Lung (tissue), 12 donors: ENCODE results near the gene PLCG1. TPM values are rescaled to one million over a fixed set of nuclear protein-coding genes. Genes with fewer than 3 reads are reported as not detected.

Experiments
- ATAC-seq: fragments of 200-7000 bp; cut with Tn5 transposase; one replicate; pipeline ENCODE4 v1.9.1; 2020; ENCODE audit warnings: moderate number of reproducible peaks; ENCODE audit not compliant: insufficient read depth, low FRiP score
- DNase-seq, 3 donors: peaks; one replicate each; pipeline ENCODE4 v3.0.0-alpha.2; 2013 to 2017
- H3K27ac ChIP-seq, 2 donors: one replicate each; pipeline ENCODE4 v1.5.1; 2013; ENCODE audit warnings: mild to moderate bottlenecking in 2 of 2, moderate library complexity in 2 of 2, control low read depth in 1 of 2, inconsistent platforms in 1 of 2, low read depth in 1 of 2, low read length in 1 of 2
- H3K27me3 ChIP-seq, 3 donors: one replicate each; pipeline ENCODE4 v1.5.1; 2013; ENCODE audit warnings: low read length in 2 of 3; ENCODE audit not compliant: control insufficient read depth in 3 of 3, insufficient read depth in 3 of 3
- H3K36me3 ChIP-seq, 4 donors: one replicate each; pipeline ENCODE4 v1.5.1; 2013; ENCODE audit warnings: low read length in 4 of 4, mild to moderate bottlenecking in 1 of 4, moderate library complexity in 1 of 4; ENCODE audit not compliant: control insufficient read depth in 4 of 4, insufficient read depth in 4 of 4
- H3K4me1 ChIP-seq, 5 donors: one replicate each; pipeline ENCODE4 v1.5.1; 2013; ENCODE audit warnings: low read length in 5 of 5, mild to moderate bottlenecking in 2 of 5, moderate library complexity in 1 of 5; ENCODE audit not compliant: control insufficient read depth in 5 of 5, insufficient read depth in 5 of 5
- H3K4me3 ChIP-seq: one replicate; pipeline ENCODE4 v1.5.1; 2013; ENCODE audit warnings: mild to moderate bottlenecking, control low read depth, moderate library complexity
- H3K9ac ChIP-seq, 2 donors: one replicate each; pipeline ENCODE4 v1.5.1; 2013; ENCODE audit warnings: low read length in 2 of 2, control low read depth in 1 of 2; ENCODE audit not compliant: insufficient read depth in 1 of 2
- H3K9me3 ChIP-seq, 4 donors: one replicate each; pipeline ENCODE4 v1.5.1; 2013; ENCODE audit warnings: low read length in 3 of 4, mild to moderate bottlenecking in 1 of 4, moderate library complexity in 1 of 4; ENCODE audit not compliant: control insufficient read depth in 4 of 4, insufficient read depth in 3 of 4
- CTCF ChIP-seq: IDR thresholded peaks from 2 replicates; pipeline ENCODE4 v1.5.1; 2012; ENCODE audit warnings: mild to moderate bottlenecking; ENCODE audit errors: control extremely low read depth, extremely low read depth
- WGBS, 2 donors: extraction: QIAGEN DNeasy Blood & Tissue Kit; methylation state at CpG; one replicate each; pipeline ENCODE4 v1.1.7; 2013; 5-methylcytosine and 5-hydroxymethylcytosine counted together
- polyA plus RNA-seq, 2 donors: library from polyadenylated mRNA; stranded (reverse); fragments of 200-250 nt; gene quantifications; one replicate each; pipeline ENCODE4 v1.2.1, GENCODE V29; 2013
- total RNA-seq, 2 donors: library from RNA; depleted of rRNA in 1 of 2; stranded (reverse); fragments of >200 nt in 1 of 2; gene quantifications; one replicate each; pipeline ENCODE4 v1.2.1, GENCODE V29; 2014 to 2021
- donor health status: control.
- donor health status: control.
- donor health status: Bipolar disorder and iron deficiency.
- donor health status: healthy.
- donor health status: DM: yes; HTN: yes; CAD: no.

PLCG1 gene
- total and polyA plus RNA-seq, 4 donors: 29.6 to 154 (median 67.1) TPM

- no peak for ATAC-seq
- H3K4me3 ChIP-seq: no peak overlapping the region
- 95 to 97% methylated on average over 9 of the region's 9 CpGs for WGBS, 2 donors
- peaks cover 0 to 15% (median 6%) of the 10 kb centered on the region in 5 donors for H3K4me1 ChIP-seq
- H3K27me3 ChIP-seq: no peaks in the 10 kb centered on the region
- H3K9me3 ChIP-seq: no peaks in the 10 kb centered on the region
- no peak overlapping the region for H3K27ac ChIP-seq
- H3K9ac ChIP-seq: no peak overlapping the region
- TF ChIP-seq CTCF: no peak
- no peak for DNase-seq
- H3K36me3 ChIP-seq: peaks cover 11 to 76% (median 67%) of the 10 kb centered on the region in 4 donors
Measured at GRCh38 chr20:41169162-41169690, 31.9 kb downstream of the PLCG1 start.

- WGBS, 2 donors: 92% methylated on average over 14 of the region's 14 CpGs
- no peak for DNase-seq
- no peak for TF ChIP-seq CTCF
Measured at GRCh38 chr20:41169791-41170351, 32.5 kb downstream of the PLCG1 start.

GRCh38 chr20:41170386-41171105, 33.2 kb downstream of the PLCG1 start:
- no peaks in the 10 kb centered on the region for H3K9me3 ChIP-seq
- no peaks in the 10 kb centered on the region for H3K27me3 ChIP-seq
- no peak for TF ChIP-seq CTCF
- peaks cover 0 to 15% (median 6%) of the 10 kb centered on the region in 5 donors for H3K4me1 ChIP-seq
- H3K4me3 ChIP-seq: no peak overlapping the region
- ATAC-seq (no peak), DNase-seq (no peak)
- peak overlapping the region in 1 of 2 donors; percentile 14 for H3K27ac ChIP-seq
- H3K36me3 ChIP-seq: peaks cover 5 to 72% (median 64%) of the 10 kb centered on the region in 4 donors
- 93 to 94% methylated on average over 6 of the region's 6 CpGs for WGBS, 2 donors
- no peak overlapping the region for H3K9ac ChIP-seq

More at GRCh38 chr20:41169791-41170351, 32.5 kb downstream of the PLCG1 start:
- Histone ChIP-seq H3K27ac (peak overlapping the region in 1 of 2 donors; percentile 14), H3K9ac (no peak overlapping the region), H3K9me3 (no peaks in the 10 kb centered on the region), H3K4me1 (peaks cover 0 to 15% (median 6%) of the 10 kb centered on the region in 5 donors), H3K36me3 (peaks cover 8 to 76% (median 69%) of the 10 kb centered on the region in 4 donors), H3K4me3 (no peak overlapping the region), H3K27me3 (no peaks in the 10 kb centered on the region)
- no peak for ATAC-seq
